Stimulated activated CD4-positive, alpha-beta T cell treated with anti-CD3 and anti-CD28 coated beads, Interleukin-2, amount 100 ng/mL, for 4 hours (primary cell): ENCODE measurements around the gene TSPAN18.

ENCODE experiments used
- DNase-seq: peaks from one replicate; pipeline ENCODE4 v3.0.0-alpha.2; 2020; ENCODE audit warnings: low read depth

The TSPAN18 gene

DNA sequence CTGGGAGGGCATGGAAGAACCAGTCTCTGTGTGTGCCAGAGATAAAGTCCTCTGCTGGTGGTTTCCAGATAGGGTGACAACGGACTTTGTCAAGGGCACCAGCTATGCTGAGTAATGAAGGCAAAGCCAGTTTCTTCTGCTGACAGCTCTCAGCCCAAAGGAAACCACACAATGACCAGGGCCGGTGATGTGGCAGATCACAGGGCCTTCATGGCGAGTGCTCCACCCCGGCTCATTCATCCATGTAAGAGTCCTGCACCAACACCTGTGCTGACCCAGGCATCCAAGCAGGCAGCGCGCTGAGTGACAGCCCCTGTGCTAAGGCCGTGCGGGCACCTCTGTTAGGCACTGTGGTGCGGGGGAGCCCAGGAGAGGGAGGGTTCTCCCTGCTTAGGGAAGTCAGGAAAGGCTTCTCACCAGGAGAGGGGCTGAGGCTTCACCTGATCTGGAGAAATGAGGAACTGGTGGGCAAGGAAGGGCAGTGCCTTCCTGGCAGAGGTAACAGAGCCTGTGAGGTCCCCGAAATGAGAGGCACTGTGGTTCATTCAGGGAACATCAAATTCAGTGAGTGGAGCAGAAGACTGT is 190.1 kb downstream of the TSPAN18 start:
- DNase-seq, result no peak

DNA sequence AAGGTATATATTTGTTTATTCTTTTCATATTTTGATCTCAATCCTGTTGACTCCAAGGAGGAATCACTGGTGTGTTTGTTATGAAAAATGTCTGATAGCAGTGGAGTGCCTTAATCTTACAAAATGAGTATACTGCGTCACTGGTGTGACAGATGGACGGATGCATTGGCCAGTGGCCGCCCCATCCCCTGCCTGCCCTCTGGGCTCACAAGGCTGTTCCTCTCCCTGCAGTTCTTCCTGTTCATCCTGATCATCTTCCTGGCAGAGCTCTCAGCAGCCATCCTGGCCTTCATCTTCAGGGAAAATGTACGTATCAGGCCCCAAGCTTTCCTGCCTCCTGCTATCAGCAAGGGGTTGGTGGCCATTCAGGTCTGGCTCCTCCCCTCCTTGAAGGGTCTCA is 191.0 kb downstream of the TSPAN18 start:
- DNase-seq, result no peak

DNA sequence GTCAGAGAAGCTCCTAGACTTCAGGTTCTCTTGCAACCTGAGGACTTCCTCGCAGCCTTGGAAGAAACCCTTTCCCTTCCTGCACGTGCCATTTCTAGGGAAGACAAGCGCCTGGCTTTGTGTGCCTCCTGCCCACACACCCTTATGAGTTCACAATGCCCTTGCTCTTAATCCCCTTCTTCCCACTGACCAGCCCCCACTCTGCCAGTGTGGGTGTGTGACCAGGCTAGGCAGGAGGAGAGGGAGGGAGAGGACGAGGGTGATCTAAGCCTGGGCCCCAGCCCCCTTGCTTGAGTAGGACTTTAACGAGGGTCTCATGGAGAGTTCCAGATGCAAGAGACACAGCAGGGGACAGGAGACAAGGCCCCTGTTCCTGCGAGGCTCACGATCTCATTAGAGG is 193.7 kb downstream of the TSPAN18 start:
- DNase-seq, result no peak

DNA sequence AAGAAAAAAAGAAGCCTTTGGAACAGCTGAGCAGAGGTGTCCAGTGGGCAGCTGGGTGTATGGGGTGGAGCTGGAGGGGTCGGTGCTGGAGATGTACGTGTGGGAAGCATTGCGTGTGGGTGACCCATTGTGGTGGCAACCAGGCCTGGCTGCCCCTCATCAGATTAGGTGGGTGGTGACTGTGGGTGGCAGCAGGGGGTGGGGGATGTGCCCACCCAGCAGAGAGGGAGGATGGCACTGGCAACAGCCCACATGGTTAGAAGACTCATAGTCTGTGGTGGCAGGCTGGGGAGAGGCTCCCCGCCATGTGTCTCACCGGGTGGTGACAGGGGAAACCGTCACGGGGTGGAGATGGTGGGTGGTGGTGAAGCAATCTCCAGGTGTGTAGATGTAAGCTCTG is 196.4 kb downstream of the TSPAN18 start:
- DNase-seq, result no peak

DNA sequence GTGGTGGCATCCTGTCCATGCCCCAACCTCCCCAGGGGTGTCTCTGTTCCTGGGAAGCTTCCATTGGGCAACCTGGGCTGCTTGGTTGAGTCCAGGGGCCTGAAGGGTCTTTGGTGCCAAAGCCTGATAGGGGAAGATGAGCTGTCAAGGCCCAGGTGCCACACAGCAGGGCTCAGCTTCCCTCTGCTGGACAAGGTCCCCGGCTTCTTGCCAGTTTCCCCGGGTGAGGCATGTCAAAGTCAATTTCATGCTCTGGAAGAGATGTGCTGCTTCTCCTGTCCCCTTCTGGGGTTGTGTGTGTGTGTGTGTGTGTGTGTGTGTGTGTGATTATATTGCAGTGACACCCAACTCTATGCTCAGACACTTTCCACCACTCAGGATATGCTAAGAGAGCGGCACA is 197.0 kb downstream of the TSPAN18 start:
- no peak for DNase-seq

DNA sequence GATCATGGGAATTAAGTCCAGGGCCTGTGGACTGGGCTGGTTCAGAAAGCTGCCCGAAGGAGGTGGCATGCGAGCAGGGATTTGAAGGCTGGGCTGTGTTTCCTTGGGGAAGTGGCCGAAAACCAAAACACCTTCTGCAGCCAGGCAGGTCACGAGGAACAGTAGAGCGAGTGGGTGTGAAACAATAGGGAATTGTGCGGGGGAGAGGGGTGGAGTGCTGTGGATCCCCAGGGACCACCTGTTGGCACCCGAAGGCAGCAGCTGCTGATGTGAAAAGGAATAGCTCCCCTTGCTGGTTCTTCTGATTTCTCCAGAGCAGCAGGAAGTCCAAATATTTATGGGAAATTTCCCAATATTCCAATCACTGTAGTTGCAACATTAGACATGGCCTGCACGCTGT is 199.3 kb downstream of the TSPAN18 start:
- DNase-seq, result no peak

- peak; percentile 45 for DNase-seq
Measured at GRCh38 chr11:44927174-44927661, 200.5 kb downstream of the TSPAN18 start.

- no peak for DNase-seq
Measured at GRCh38 chr11:44928144-44928543, 201.4 kb downstream of the TSPAN18 start.

- no peak for DNase-seq
Measured at GRCh38 chr11:44928816-44929215, 202.1 kb downstream of the TSPAN18 start.

- no peak for DNase-seq
Measured at GRCh38 chr11:44930588-44931302, 204.0 kb downstream of the TSPAN18 start.

- no peak for DNase-seq
Measured at GRCh38 chr11:44931466-44931865, 204.7 kb downstream of the TSPAN18 start.

- DNase-seq, result no peak
Measured at GRCh38 chr11:44934110-44934509, 207.3 kb downstream of the TSPAN18 start.

DNA sequence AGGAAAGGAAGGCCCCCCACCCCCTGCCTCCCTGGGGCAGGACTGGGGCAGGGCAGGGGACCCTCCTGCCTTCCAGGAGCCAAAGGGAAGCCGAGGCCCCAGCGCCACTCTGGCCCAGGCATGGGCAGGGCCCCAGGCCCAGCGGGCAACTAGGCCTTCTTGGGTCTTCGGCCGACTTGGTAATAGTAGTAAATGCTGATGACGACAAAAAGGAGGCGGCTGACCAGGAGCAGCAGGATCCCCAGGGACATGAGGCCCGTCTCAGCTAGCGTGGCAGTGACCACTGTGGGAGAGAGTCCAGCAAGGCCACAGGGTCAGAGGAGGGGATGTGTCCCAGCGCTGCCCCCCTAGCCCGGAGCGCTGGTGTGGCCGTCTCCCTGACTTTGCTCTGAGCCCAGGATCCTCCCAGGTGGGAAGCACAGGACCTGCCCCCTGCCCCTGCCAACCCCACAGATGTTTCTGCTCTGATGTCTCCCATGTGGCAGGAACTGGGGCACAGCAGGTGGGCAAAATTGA is 208.0 kb downstream of the TSPAN18 start:
- DNase-seq, result no peak

DNA sequence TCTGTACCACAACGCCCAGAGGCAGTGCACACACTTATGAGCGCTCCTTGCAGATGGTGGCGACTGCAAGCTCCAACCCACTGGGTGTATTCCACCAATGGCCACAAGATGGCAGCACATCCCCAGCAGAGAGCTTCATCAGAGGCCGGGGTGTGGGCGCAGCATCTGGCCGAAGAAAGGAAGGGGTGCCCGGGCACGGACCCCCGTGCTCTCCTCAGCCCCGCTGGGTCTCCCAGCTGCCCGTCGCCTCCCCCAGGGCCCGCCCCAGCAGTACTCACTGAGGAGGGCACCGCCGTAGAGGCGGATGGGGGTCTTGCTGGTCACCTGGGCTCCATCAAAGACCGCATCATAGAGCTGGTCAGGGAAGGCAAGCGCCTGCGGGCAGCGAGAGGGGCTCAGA is 209.8 kb downstream of the TSPAN18 start:
- DNase-seq, result peak; percentile 74

GRCh38 chr11:44936951-44937543 is 210.3 kb downstream of the TSPAN18 start:
- no peak for DNase-seq

DNA sequence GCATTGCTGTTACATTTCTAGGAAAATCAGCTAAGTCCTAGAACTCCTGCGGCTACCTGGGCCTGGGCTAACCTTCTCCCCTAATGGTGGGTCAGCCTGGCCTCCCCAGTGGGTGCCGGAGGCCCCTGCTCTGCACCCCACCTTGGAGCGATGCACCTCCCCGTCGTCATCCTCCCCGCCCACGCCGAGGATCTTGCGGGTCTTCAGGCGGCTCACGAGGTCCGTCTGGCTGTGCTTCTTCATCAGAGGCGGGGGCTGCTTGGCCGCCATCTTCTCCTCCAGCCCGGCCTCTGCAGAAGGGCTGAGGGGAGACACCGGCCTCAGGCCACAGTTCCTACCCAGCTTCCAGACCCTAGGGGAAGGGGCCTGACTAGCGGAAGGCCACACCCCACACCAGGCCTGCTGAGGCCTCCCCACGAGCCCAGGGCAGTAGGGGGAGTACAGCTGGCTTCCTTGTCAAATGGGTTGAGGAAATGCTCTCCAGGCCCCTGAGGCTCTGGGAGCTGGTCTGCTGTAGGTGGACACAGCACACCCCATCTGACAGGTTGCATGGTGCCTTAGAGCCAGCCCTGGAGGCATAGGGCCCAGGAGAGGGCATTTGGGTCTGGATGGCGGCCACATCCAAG is 211.4 kb downstream of the TSPAN18 start:
- DNase-seq, result no peak

DNA sequence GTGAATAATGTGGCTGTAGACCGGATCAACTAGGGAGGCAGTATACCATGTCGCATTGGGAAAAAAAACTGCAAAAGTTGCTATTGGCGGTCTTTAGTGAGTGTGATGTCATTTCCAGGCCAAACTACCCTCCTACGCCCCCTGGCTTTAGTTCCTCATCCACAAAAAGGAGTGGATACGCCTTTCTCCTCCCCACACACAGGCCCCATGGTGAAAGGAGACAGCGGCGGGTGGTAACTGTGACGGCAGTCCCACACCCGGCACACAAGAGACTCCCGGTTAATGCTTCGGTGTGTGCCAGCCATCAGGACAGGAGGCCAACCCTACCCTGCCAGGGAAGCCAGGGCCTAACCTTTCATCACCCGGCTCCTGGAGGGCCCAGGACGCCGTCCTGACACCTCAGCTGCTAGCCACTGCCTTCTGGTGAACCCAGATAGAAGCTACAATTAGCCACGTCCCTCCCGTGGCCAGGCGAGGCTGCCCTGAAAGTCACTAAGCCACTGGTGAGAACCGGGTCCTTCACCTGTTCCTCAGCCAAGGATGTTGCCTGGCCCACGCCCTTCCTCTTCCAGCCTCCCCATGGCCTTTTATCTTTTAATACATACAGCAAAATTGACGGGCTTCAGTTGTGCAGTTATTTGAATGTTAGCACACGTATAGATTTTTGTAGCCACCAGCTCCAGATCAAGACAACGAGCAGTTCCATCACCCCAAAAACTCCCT is 213.1 kb downstream of the TSPAN18 start:
- DNase-seq, result no peak

- DNase-seq, result no peak
Measured at GRCh38 chr11:44940404-44940803, 213.6 kb downstream of the TSPAN18 start.

- DNase-seq, result no peak
Measured at GRCh38 chr11:44940835-44941234, 214.1 kb downstream of the TSPAN18 start.

DNA sequence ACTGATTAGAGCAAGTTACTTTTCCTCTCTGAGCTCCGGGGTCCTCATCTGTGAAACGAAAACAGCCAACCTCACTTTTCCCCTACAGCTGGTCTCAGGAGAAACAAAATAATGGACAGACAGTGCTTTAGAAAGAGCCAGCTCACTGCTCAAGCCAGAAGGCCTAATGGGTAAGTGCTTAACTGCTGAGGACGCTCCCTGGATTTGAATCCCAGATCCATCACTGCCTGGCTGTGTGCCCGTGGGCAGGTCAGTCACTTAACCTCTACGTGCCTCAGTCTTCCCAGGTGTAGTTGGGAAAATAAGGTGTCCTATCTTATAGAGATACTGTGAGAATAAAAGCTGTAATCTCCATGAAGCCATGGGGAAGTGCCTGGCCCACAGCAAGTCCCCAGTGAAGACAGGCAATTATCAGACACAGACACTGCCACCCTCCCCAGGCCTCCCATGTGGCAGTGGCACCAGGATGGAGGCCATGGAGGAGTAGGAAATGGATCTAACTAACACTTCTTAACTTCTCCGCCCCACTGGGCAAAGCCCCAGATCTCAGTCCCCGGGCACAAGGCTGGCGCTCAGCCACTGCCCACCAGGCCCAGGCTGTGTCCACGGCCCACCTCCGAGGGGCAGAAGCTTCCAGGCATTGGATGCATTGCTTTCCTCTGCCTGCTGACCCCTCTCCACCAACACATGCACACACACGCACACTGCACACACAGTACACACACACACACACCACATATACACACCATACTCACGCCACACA is 214.7 kb downstream of the TSPAN18 start:
- no peak for DNase-seq
